ENCODE results near the gene GPX2.

Gene GPX2

DNA sequence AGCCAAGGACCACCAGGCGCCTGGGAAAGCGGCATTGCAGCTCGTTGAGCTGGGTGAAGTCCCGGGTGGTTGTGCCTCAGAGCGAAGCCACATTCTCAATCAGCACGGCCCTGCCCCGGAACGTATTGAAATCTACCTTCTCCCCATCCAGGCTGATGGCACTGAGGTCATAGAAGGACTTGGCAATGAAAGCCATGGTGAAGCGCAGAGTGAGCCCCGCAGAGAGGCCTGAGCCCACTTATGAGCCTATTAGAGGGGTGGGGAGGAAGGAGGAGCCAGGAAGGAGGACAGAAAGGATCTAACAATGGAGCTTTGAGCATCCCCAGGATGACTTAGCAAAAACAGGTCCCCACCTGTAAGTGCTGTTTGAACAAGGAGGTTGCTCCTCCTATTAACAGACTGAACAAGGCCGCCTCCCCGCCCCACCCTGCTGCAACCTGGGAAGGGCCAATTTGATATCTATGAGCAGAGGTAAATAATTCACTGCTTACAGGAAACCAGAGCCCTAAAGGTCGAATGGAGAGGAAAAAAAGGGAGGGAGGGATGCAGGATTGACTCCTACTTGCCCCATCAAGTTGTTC, at the start of gene GPX2:
GPX2 (minus strand) TSS at position 215 of the 581 bp plus-strand sequence; CDS start at position 196, 19 bp downstream.
- Mint-ChIP-seq H3K9me3 (no peaks in the 10 kb centered on the region), H3K4me1 (ENCODE audit: low read depth) (peaks cover 26% of the 10 kb centered on the region), H3K4me3 (no peak within 1 kb of the TSS), H3K27me3 (no peaks in the 10 kb centered on the region), H3K27ac (no peak within 1 kb of the TSS), H3K36me3 (ENCODE audit: low read depth) (peaks cover 80% of the 10 kb centered on the region)
- intact Hi-C loops (cut with micrococcal nuclease): no loop called here

GRCh38 chr14:64990939-64991338, 48.4 kb upstream of the GPX2 start:
- Mint-ChIP-seq H3K9me3 (no peaks in the 10 kb centered on the region), H3K4me1 (ENCODE audit: low read depth) (peaks cover 30% of the 10 kb centered on the region)

GRCh38 chr14:64990296-64990695, 47.8 kb upstream of the GPX2 start:
- Mint-ChIP-seq H3K36me3 (ENCODE audit: low read depth) (peaks cover 8% of the 10 kb centered on the region), H3K9me3 (no peaks in the 10 kb centered on the region), H3K27ac (peak overlapping the region; percentile 22), H3K4me1 (ENCODE audit: low read depth) (peaks cover 31% of the 10 kb centered on the region), H3K4me3 (no peak overlapping the region), H3K27me3 (peaks cover 3% of the 10 kb centered on the region)
- intact Hi-C loops (cut with micrococcal nuclease): no loop called here

More at GRCh38 chr14:64990939-64991338, 48.4 kb upstream of the GPX2 start:
- intact Hi-C loops (cut with micrococcal nuclease): no loop called here
- Mint-ChIP-seq H3K27ac (no peak overlapping the region), H3K36me3 (ENCODE audit: low read depth) (peaks cover 8% of the 10 kb centered on the region), H3K27me3 (peaks cover 1% of the 10 kb centered on the region), H3K4me3 (no peak overlapping the region)

DNA sequence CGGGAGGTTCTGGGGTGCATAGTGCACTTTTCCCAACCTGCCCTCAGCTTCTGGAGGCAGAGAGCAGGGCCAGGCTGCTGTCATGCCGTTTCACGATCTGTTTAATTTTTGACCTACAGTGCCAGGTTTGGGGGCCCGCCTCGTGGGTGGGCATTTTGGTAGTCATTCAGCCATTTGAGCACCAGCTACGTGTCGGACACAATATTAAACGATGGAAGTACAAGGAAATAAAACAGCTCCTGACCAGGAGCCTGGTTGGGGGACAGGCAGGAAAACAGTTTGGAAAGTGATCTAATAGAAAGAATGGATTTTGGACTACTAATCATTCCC, 44.9 kb upstream of the GPX2 start:
- H3K27me3 Mint-ChIP-seq: peaks cover 11% of the 10 kb centered on the region
- H3K27ac Mint-ChIP-seq: peak overlapping the region; percentile 96
- H3K9me3 Mint-ChIP-seq: no peaks in the 10 kb centered on the region
- peaks cover 8% of the 10 kb centered on the region for H3K36me3 Mint-ChIP-seq (ENCODE audit: low read depth)
- intact Hi-C loops (cut with micrococcal nuclease): loop anchor here (1.0 to 5.0 kb wide), 5 partner anchors 33 to 425 kb away; partner anchors contain the start of genes CHURC1, FUT8 and MAX
- H3K4me1 Mint-ChIP-seq (ENCODE audit: low read depth): peaks cover 35% of the 10 kb centered on the region
- H3K4me3 Mint-ChIP-seq: peak overlapping the region; percentile 99

DNA sequence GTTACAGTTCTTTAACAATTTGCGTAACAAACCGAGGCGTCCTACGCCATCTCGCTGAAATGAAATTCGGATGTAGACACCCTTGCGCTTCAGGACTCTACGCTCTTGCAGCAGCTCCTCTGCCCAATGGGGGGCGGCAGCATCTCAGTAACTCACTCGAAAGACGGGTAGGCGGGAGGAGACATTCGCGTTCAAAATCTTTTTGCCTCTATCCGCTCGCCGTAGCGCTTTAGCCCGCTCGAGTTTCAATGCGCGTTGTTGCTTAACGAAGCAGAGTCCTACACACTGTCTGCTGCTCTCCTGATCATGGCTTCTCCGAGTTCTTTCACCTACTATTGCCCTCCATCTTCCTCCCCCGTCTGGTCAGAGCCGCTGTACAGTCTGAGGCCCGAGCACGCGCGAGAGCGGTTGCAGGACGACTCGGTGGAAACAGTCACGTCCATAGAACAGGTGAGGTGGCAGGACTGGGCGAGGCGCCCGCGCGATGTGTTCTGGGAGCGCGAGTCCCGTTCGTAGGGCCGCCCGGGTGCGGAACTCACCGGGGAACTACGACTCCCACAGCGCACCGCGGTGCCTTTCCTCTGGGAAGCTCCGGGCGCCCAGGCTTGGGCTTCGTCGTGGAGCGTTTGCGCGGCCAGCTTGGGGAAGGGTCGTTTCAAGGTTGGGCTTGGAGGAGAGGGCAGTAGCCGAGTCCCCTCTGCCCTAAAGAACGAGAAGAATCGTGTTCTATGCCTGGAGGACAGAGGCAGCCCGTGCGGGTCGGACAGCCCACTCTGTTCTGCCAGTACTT, 44.3 kb upstream of the GPX2 start, which contains the start of gene FNTB:
FNTB (plus strand) TSS at position 248 of the 790 bp plus-strand sequence; CDS start at position 307, 59 bp downstream.
- intact Hi-C loops (cut with micrococcal nuclease): loop anchor here (1.0 to 5.0 kb wide), 5 partner anchors 34 to 426 kb away; partner anchors contain the start of genes CHURC1, FUT8 and MAX
- Mint-ChIP-seq H3K36me3 (ENCODE audit: low read depth) (peaks cover 8% of the 10 kb centered on the region), H3K27ac (peak within 1 kb of the TSS; percentile 96), H3K4me3 (peak within 1 kb of the TSS; percentile 99), H3K4me1 (ENCODE audit: low read depth) (peaks cover 30% of the 10 kb centered on the region), H3K27me3 (peaks cover 14% of the 10 kb centered on the region), H3K9me3 (no peaks in the 10 kb centered on the region)

DNA sequence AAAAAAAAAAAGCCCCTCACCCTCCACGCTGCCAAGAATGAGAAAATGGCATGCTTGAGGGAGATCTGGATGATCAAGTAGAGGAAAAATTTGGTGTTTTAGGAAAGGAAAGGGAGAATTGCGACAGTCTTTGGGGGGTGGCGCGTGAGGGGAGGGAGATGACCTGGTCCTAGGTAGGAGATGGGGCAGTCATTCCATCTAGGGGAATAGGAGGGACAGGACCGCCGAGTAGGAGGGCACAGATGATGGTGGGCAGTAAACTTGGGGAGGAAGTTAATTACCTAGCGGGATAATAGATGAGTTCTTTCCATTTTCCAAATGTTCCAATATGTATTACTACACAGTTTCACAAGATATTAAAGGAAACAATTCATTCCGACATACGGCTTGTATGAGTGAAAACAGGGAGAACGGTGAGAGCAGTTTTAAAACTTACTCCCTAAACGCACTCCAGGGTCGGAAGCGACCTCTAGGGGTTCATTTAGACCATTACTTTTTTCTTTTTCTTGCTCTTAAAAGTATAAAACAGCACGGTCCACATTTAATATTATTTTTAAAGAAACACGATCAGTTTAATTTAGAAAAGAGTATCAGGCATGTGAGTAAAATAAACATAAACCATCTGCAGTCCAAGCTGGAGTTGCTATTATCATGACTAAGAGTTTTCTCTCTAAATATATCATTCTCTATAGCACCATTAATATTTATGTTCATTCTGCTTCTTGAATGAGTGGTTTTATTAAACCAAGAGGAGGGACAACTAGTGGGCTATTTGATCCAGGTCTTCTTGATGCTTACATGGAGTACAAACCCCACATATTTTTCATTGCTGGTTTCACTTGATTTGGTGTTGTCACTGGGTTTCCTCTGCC, 41.1 kb upstream of the GPX2 start:
- Mint-ChIP-seq H3K27ac (no peak overlapping the region), H3K9me3 (no peaks in the 10 kb centered on the region), H3K36me3 (ENCODE audit: low read depth) (peaks cover 8% of the 10 kb centered on the region), H3K4me1 (ENCODE audit: low read depth) (peaks cover 12% of the 10 kb centered on the region), H3K4me3 (no peak overlapping the region), H3K27me3 (peaks cover 19% of the 10 kb centered on the region)
- intact Hi-C loops (cut with micrococcal nuclease): loop anchor here (1.0 kb wide), 1 partner anchor 160 kb away; no protein-coding TSS in a partner anchor

DNA sequence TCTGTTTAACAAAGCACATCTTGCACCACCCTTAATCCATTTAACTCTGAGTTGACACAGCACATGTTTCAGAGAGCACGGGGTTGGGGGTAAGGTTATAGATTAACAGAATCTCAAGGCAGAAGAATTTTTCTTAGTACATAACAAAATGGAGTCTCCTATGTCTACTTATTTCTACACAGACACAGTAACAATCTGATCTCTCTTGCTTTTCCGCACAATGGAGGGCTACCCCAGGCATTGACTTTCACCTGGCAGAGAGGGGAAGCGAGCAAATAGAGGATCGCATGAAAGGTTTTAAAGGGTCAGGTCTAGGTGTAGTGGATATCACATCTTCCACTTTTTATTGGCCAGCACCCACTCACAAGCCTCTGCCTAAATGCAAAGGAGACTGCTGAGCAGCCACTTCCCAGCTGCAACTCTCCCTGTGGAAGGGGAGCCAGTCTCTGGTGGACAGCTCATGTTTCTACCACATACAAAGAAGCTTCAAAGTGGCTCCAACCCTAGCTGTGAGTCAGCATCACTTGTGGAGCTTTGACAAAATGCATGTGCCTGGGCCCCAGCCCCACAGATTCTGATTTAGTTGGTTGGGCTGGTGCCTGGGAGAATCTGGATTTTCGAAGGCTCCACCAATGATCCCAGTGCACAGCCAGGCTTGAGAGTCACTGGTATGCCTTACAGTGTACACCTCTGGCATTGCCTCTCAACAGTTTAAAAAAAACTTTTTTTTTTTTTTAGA, 37.0 kb upstream of the GPX2 start:
- intact Hi-C loops (cut with micrococcal nuclease): no loop called here
- Mint-ChIP-seq H3K4me1 (ENCODE audit: low read depth) (peaks cover 5% of the 10 kb centered on the region), H3K36me3 (ENCODE audit: low read depth) (no peaks in the 10 kb centered on the region), H3K4me3 (no peak overlapping the region), H3K9me3 (no peaks in the 10 kb centered on the region), H3K27ac (no peak overlapping the region), H3K27me3 (peaks cover 46% of the 10 kb centered on the region)

DNA sequence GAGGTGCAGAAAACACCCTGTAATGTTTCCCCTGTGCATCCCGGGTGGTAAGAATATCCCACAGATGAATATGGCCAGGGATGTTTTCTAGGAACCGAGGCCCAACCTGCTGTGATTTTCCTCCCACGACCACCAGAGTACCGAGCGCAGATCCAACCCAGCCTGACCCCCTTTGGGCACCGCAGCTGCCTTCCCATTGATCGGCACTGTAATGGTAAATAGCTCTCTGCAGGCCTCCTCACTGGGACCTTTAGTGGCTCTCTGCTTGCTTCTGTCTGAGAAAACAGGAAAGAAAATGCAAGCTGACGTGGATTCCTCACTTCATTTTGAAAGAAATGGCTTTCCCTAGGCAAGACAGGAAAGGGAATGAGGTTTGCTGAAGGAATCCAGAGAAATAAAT, 32.0 kb upstream of the GPX2 start:
- intact Hi-C loops (cut with micrococcal nuclease): no loop called here
- Mint-ChIP-seq H3K4me3 (no peak overlapping the region), H3K4me1 (ENCODE audit: low read depth) (peaks cover 7% of the 10 kb centered on the region), H3K36me3 (ENCODE audit: low read depth) (no peaks in the 10 kb centered on the region), H3K27me3 (peaks cover 66% of the 10 kb centered on the region), H3K27ac (no peak overlapping the region), H3K9me3 (no peaks in the 10 kb centered on the region)

DNA sequence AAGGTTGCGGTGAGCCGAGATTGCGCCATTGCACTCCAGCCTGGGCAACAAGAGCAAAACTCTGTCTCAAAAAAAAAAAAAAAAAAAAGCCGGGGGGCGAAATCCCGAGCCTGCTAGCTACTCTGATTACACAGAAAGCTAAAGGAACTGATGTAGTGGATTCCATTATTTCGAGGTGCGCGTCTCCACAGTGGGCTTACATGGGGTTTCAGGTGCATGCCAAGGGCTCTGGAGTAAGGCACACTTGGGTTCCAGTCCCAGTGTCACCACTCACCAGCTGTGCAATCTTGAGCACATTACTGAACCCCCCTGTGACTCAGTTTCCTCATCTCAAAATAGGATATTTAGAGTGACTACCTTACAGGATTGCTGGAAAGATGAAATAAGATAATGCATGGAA, 31.3 kb upstream of the GPX2 start:
- intact Hi-C loops (cut with micrococcal nuclease): no loop called here
- Mint-ChIP-seq H3K36me3 (ENCODE audit: low read depth) (no peaks in the 10 kb centered on the region), H3K9me3 (no peaks in the 10 kb centered on the region), H3K4me3 (no peak overlapping the region), H3K27me3 (peaks cover 65% of the 10 kb centered on the region), H3K27ac (no peak overlapping the region), H3K4me1 (ENCODE audit: low read depth) (peaks cover 7% of the 10 kb centered on the region)

GRCh38 chr14:64973026-64973442, 30.5 kb upstream of the GPX2 start:
- peaks cover 62% of the 10 kb centered on the region for H3K27me3 Mint-ChIP-seq

DNA sequence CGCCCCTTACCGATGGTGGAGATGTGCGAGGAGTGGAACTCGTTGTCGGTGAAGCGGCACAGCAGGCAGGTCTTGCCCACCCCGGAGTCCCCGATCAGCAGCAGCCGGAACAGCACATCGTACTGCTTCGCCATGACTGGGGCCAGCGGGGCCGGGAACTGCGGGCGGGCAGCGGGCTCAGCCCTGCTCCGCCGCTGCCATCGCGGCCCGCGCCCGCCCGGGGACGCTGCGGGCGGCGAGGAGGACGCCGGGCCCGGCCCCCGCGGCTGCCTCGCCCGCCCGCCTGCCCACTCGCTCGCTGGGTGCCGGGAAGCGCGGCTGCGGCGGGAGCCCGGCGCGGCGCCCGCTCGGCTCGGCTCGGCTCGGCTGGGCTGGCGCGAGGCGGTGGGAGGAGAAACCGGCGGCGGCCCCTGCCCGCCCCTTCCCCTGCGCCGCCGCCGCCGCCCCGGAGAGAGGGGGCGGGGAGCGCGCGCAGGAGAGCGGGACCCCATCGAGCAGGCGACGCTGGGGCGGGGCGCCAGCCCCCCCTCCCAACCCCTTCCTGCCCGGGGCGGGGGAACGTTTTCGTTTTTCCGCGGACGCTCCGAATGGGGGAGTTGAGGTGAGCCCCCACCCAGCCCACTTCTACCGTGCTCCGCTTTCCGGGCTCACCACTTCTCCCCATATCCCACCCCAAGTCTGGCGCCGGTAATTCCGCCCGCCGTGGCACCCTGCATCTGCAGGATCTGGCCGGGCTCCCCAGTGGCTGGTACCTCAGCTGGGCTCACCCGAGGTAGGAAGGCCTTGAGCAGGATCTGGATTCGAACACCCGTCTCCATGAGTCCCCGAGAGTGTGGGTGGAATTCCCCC, 29.6 kb upstream of the GPX2 start, which contains the start of gene RAB15:
RAB15 (minus strand) TSS at position 394 of the 849 bp plus-strand sequence; CDS start at position 134, 260 bp downstream.
- Mint-ChIP-seq H3K4me3 (peak within 1 kb of the TSS; percentile 83), H3K9me3 (no peaks in the 10 kb centered on the region), H3K36me3 (ENCODE audit: low read depth) (no peaks in the 10 kb centered on the region), H3K27ac (no peak within 1 kb of the TSS), H3K27me3 (peaks cover 56% of the 10 kb centered on the region), H3K4me1 (ENCODE audit: low read depth) (peaks cover 7% of the 10 kb centered on the region)
- intact Hi-C loops (cut with micrococcal nuclease): no loop called here

More at GRCh38 chr14:64973026-64973442, 30.5 kb upstream of the GPX2 start:
- H3K36me3 Mint-ChIP-seq (ENCODE audit: low read depth): no peaks in the 10 kb centered on the region
- no peaks in the 10 kb centered on the region for H3K9me3 Mint-ChIP-seq
- H3K4me3 Mint-ChIP-seq: peak overlapping the region; percentile 83
- intact Hi-C loops (cut with micrococcal nuclease): no loop called here
- H3K4me1 Mint-ChIP-seq (ENCODE audit: low read depth): peaks cover 7% of the 10 kb centered on the region
- no peak overlapping the region for H3K27ac Mint-ChIP-seq

- peaks cover 7% of the 10 kb centered on the region for H3K4me1 Mint-ChIP-seq (ENCODE audit: low read depth)
- H3K27ac Mint-ChIP-seq: no peak overlapping the region
- H3K27me3 Mint-ChIP-seq: peaks cover 51% of the 10 kb centered on the region
- H3K36me3 Mint-ChIP-seq (ENCODE audit: low read depth): no peaks in the 10 kb centered on the region
- H3K4me3 Mint-ChIP-seq: peak overlapping the region; percentile 50
- H3K9me3 Mint-ChIP-seq: no peaks in the 10 kb centered on the region
- intact Hi-C loops (cut with micrococcal nuclease): no loop called here
Measured at GRCh38 chr14:64971491-64971942, 29.0 kb upstream of the GPX2 start.
